GM12875 (cell line): Measurements from ENCODE around the gene DGKH.

Source experiments
- H3K4me3 ChIP-seq: one replicate; pipeline ENCODE4 v1.5.1; 2011; ENCODE audit warnings: low read depth, low read length, control low read depth
- CTCF ChIP-seq: IDR thresholded peaks from 2 replicates; pipeline ENCODE4 v1.5.1; 2011; ENCODE audit warnings: low read depth, mild to moderate bottlenecking, control low read depth, inconsistent platforms, low read length, moderate library complexity, borderline replicate concordance; ENCODE audit not compliant: insufficient read depth

The DGKH gene

GRCh38 chr13:42101821-42102585 is 53.6 kb downstream of the DGKH start:
- no peak for TF ChIP-seq CTCF
- H3K4me3 ChIP-seq = no peak overlapping the region

GRCh38 chr13:42102961-42103865 is 54.8 kb downstream of the DGKH start:
- no peak for TF ChIP-seq CTCF
- H3K4me3 ChIP-seq = no peak overlapping the region

DNA sequence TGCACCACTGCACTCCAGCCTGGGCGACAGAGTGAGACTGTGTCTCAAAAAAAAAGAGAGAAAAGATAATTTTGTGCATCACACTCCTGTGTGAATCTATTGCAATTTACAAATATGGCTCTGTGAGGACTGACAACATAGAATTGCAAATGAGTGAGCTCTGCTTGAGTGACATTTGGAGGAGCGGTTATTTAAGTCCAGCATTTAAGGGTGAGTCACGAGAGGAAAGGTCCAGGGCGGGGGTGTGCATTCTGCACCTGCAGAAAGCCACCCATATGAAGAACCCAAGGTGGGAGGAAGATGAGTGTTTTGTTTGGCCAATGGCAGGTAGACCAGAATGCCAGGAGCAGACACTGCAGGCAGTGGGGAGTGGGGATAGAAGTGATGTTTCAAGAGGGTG is 58.5 kb downstream of the DGKH start:
- no peak for TF ChIP-seq CTCF
- no peak overlapping the region for H3K4me3 ChIP-seq

DNA sequence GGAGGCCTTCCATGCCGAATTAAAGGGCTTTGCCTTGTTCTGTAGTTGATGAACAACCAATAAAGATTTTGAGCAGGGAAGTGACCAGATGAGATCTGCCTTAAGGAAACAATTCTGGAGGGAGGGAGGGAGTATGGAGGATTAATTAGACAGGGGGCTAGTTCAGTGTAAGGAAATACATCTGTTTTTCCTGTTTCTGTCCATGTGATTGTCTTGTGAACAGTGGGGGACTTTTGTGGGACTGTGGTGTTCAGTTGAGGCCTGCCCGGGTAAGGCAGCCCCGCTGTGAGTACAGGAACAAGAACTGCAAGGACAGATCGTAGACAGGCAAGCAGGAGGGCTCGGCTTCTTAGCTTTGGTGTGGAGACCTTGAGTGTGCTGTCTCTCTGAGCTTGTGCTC is 59.0 kb downstream of the DGKH start:
- H3K4me3 ChIP-seq = no peak overlapping the region
- no peak for TF ChIP-seq CTCF

DNA sequence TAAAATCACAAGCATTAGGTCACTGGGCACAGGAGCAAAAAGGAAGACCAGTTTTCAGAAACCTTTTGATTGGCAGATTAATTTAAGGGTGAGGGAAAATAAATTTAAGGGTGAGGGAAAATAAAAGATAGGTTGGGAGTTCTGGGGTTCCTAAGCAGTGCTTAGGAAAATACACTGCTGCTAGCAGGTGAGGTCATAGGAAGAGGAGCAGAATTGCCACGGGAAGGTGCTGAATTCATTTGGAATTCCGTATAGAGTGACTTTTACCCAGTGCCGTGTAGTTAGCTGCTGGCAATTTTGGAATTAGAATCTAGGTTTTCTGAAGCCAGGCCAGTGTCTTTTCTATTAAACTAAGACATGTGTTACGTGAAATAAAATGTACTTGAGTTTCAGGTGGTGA is 59.8 kb downstream of the DGKH start:
- H3K4me3 ChIP-seq = no peak overlapping the region
- no peak for TF ChIP-seq CTCF

DNA sequence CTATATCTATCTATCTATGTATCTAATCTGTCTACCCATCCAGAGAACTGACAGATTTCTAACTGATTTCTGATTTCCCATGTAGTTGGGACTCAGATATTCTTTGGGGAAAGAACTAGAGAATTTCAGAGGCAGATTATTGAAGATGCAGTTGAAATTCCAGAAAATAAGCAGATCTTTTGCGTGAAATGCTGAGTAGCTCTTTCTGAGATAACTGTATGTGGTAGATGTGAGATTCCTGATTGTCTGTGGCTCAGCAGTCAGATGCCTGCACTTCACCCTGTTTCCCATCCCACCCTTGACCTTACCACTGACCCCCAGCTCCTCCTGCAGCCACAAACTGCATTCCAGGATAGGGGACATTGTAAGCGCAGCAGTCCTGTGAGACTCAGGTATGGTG is 61.5 kb downstream of the DGKH start:
- no peak for TF ChIP-seq CTCF
- H3K4me3 ChIP-seq = no peak overlapping the region
